PFSK-1 (cell line): ENCODE results near the gene NOTCH3.
A peak's percentile ranks its signal among the peaks of the same experiment; 100 is the strongest.

Experiments used
- FOXP2 ChIP-seq: optimal IDR thresholded peaks from 2 replicates; pipeline ENCODE3; 2011; ENCODE audit warnings: borderline replicate concordance, control low read depth, inconsistent platforms; ENCODE audit not compliant: insufficient read depth; ENCODE audit errors: extremely low read length, extremely low read depth
- POLR2AphosphoS5 ChIP-seq: IDR thresholded peaks from 2 replicates; pipeline ENCODE4 v1.6.1; 2012; ENCODE audit warnings: low read depth, mild to moderate bottlenecking, control low read depth, low read length, moderate library complexity
- REST ChIP-seq, 2 experiments: IDR thresholded peaks; 2 replicates each; pipeline versions ENCODE4 v1.6.1 to v1.8.0; 2011 to 2012; ENCODE audit warnings: low read depth in 2 of 2, low read length in 2 of 2, control low read depth in 1 of 2, inconsistent platforms in 1 of 2, mild to moderate bottlenecking in 1 of 2, moderate library complexity in 1 of 2; ENCODE audit not compliant: insufficient read depth in 1 of 2
- SIN3A ChIP-seq: IDR thresholded peaks from 2 replicates; pipeline ENCODE4 v1.6.1; 2012; ENCODE audit warnings: mild to moderate bottlenecking, low read length, moderate library complexity, borderline replicate concordance; ENCODE audit not compliant: insufficient read depth
- TAF1 ChIP-seq: IDR thresholded peaks from 2 replicates; pipeline ENCODE4 v1.6.1; 2012; ENCODE audit warnings: low read length, control low read depth, borderline replicate concordance; ENCODE audit not compliant: insufficient read depth

The NOTCH3 gene

GRCh38 chr19:15234431-15235130 is 33.8 kb upstream of the NOTCH3 start:
- TF ChIP-seq POLR2AphosphoS5 (0 out of 2 replicates have a peak, but pooled peaks have one; percentile 16), TAF1 (no peak)

- TF ChIP-seq SIN3A (no peak), TAF1 (no peak), POLR2AphosphoS5 (no peak), FOXP2 (no peak), REST (IDR thresholded peaks at IDR 0.05; ENCODE audit: insufficient read depth in 1 of 2, low read depth in 2 of 2, low read length in 2 of 2) (no peak)
These were observed 30.5 kb upstream of the NOTCH3 start for GRCh38 chr19:15231271-15231670.

- no peak for TF ChIP-seq SIN3A
These were observed 26.5 kb upstream of the NOTCH3 start for GRCh38 chr19:15227261-15227660.

GRCh38 chr19:15225760-15226159 is 25.0 kb upstream of the NOTCH3 start:
- TF ChIP-seq FOXP2 (no peak), POLR2AphosphoS5 (no peak), TAF1 (no peak), SIN3A (no peak), REST (IDR thresholded peaks at IDR 0.05; ENCODE audit: insufficient read depth in 1 of 2, low read depth in 2 of 2, low read length in 2 of 2) (no peak)

- TF ChIP-seq FOXP2 (peak; percentile 90), SIN3A (no peak)
These were observed 23.0 kb upstream of the NOTCH3 start for GRCh38 chr19:15223649-15224361.

GRCh38 chr19:15222738-15223648 is 22.2 kb upstream of the NOTCH3 start:
- TF ChIP-seq SIN3A (no peak), POLR2AphosphoS5 (peak; percentile 21; the same call in 1 of the 2 replicates), FOXP2 (no peak), TAF1 (no peak)

GRCh38 chr19:15220833-15221232 is 20.0 kb upstream of the NOTCH3 start:
- no peak for TF ChIP-seq POLR2AphosphoS5
- no peak for TF ChIP-seq REST (IDR thresholded peaks at IDR 0.05; ENCODE audit: insufficient read depth in 1 of 2, low read depth in 2 of 2, low read length in 2 of 2)
- TF ChIP-seq TAF1 = no peak
- no peak for TF ChIP-seq FOXP2
- TF ChIP-seq SIN3A = no peak
